HG03571 (cell line): ENCODE measurements around the gene AGPAT1.
"Not testable (repeated sequence)": the region's sequence is repeated elsewhere in the genome, so short reads cannot be mapped to it uniquely, and the experiment has no call there.

Source experiments
- ATAC-seq: cut with Tn5 transposase; IDR thresholded peaks from one replicate; pipeline ENCODE4 v1.9.1; 2021; ENCODE audit not compliant: unreplicated experiment

AGPAT1 gene

GRCh38 chr6:32151181-32151862, 24.6 kb downstream of the AGPAT1 start:
- no peak for ATAC-seq

- no peak for ATAC-seq
These were observed 25.7 kb downstream of the AGPAT1 start for GRCh38 chr6:32149932-32150870.

GRCh38 chr6:32149092-32149755, 26.7 kb downstream of the AGPAT1 start:
- no peak for ATAC-seq

- ATAC-seq, result no peak
These were observed 27.4 kb downstream of the AGPAT1 start for GRCh38 chr6:32148289-32149091.

- ATAC-seq, result no peak
These were observed 28.3 kb downstream of the AGPAT1 start for GRCh38 chr6:32147401-32148132.

GRCh38 chr6:32146687-32147086, 29.2 kb downstream of the AGPAT1 start:
- ATAC-seq, result no peak

GRCh38 chr6:32146287-32146686, 29.6 kb downstream of the AGPAT1 start:
- no peak for ATAC-seq

- not testable (repeated sequence) for ATAC-seq
These were observed 31.6 kb downstream of the AGPAT1 start for GRCh38 chr6:32144238-32144637.

GRCh38 chr6:32140420-32141046, 35.4 kb downstream of the AGPAT1 start:
- ATAC-seq, result no peak

GRCh38 chr6:32139590-32139989, 36.3 kb downstream of the AGPAT1 start:
- ATAC-seq, result no peak

GRCh38 chr6:32137454-32137853, 38.4 kb downstream of the AGPAT1 start:
- ATAC-seq, result no peak

- ATAC-seq, result no peak
These were observed 42.1 kb downstream of the AGPAT1 start for GRCh38 chr6:32133786-32134185.

GRCh38 chr6:32132110-32132509, 43.8 kb downstream of the AGPAT1 start:
- ATAC-seq, result no peak

GRCh38 chr6:32131439-32131948, 44.4 kb downstream of the AGPAT1 start:
- no peak for ATAC-seq

- ATAC-seq, result no peak
These were observed 46.4 kb downstream of the AGPAT1 start for GRCh38 chr6:32129297-32130088.

GRCh38 chr6:32128751-32129296, 47.1 kb downstream of the AGPAT1 start:
- no peak for ATAC-seq

- peak; percentile 75 for ATAC-seq
These were observed 47.9 kb downstream of the AGPAT1 start, which contains the start of gene ATF6B for GRCh38 chr6:32127717-32128592. Gene ATF6B, minus strand, starts transcription at chr6:32128246. Its CDS starts 39 bp downstream, at chr6:32128207.
